ENCODE measurements around the gene OR2S2. TPM values are rescaled to one million over a fixed set of nuclear protein-coding genes. Genes with fewer than 3 reads are reported as not detected.

Gene OR2S2
- total and polyA plus RNA-seq, 2 donors (not counting 3 experiments of a cell fraction or from before 2014, with no cell fraction given), result not detected

DNA sequence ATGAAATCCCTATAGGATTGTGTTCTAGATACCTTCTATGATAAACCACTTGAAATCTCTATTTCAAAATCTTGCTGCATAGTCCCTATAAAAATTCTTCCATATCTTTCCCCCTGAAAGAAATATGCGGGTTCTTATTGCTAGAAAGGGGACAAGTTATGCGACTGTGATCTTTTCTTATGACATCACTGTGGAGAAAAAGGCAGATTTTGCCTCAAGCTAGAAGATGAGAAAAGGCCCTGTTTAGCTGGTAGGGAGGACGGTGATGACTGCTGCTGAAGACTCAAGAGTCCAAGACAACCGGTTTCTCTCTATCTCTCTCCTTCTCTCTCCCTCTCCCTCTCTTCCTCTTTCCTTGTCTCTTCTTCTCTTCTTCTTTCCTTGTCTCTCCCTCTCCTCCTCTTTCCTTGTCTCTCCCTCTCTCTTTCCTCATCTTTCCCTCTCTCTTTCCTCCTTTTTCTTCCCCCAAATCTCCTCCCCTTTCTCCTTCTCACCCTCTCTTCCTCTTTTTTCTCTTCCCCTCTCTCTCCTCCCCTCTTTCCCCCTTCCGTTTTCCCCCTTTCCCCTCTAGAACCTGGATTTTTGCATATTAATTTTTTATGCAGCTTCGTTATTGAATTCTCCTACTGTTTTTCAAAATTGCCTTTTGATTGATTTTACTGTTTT, 5.3 kb downstream of the OR2S2 start:
- Histone ChIP-seq H4K20me1 (replicated peaks; ENCODE audit: control insufficient read depth, extremely low read depth, insufficient read depth, low read length) (no peaks in the 10 kb centered on the region), H3K36me3 (ENCODE audit: control insufficient read depth in 2 of 2, extremely low read depth in 1 of 2, insufficient read depth in 2 of 2, low read length in 2 of 2) (no peaks in the 10 kb centered on the region), H3K27ac (ENCODE audit: insufficient read depth, low read depth, low read length) (peak overlapping the region; percentile 85), H2AFZ (ENCODE audit: low read depth, low read length) (peak overlapping the region; percentile 45), H3K9me3 (replicated peaks; ENCODE audit: control insufficient read depth, insufficient read depth, low read length) (no peaks in the 10 kb centered on the region), H3K4me3 (replicated peaks in 1 of 3; ENCODE audit: insufficient read depth in 1 of 3, low read depth in 1 of 3, low read length in 3 of 3) (no peak overlapping the region), H3K4me1 (ENCODE audit: control insufficient read depth, extremely low read depth, insufficient read depth, low read length) (peaks cover 39% of the 10 kb centered on the region), H3K27me3 (ENCODE audit: control insufficient read depth in 2 of 2, insufficient read depth in 2 of 2, low read length in 2 of 2) (no peaks in the 10 kb centered on the region), H3K79me2 (ENCODE audit: control insufficient read depth, insufficient read depth, low read length) (no peaks in the 10 kb centered on the region), H3K4me2 (ENCODE audit: insufficient read depth, low read length) (peak overlapping the region; percentile 5), H3K9ac (replicated peaks; ENCODE audit: extremely low read depth, insufficient read depth, low read length) (peak overlapping the region; percentile 12), H3K9me1 (replicated peaks; ENCODE audit: control insufficient read depth, extremely low read depth, insufficient read depth, low read length) (no peaks in the 10 kb centered on the region)
- DNase-seq (ENCODE audit: low read depth, low spot score), result no peak
- BruUV-seq (replicated peaks), result no TSS peak
- CTCF ChIA-PET, result interaction anchor here (0.6 to 2.8 kb wide), 14 partner anchors 35 to 217 kb away, joined by 3 to 21 read pairs (median 4); partner anchors contain the start of genes CCIN and SPAAR
- dilution Hi-C loops (cut with MboI; ENCODE audit: extremely low pct_ligation_motif_present, low sequenced_read_pairs) (no loop called here), intact Hi-C loops (cut with micrococcal nuclease) (no loop called here)
- no peak for FAIRE-seq
- POLR2A ChIA-PET, result interaction anchor here (0.9 kb wide), 1 partner anchor 150 kb away, joined by 3 read pairs; no protein-coding TSS in a partner anchor
- TF ChIP-seq EZH2 (IDR thresholded peaks at IDR 0.05; ENCODE audit: borderline replicate concordance, low read depth, low read length, severe bottlenecking) (no peak), GATA2 (IDR thresholded peaks at IDR 0.05; ENCODE audit: insufficient read depth, insufficient read length, low read depth, low read length) (no peak), FOS (IDR thresholded peaks at IDR 0.05; ENCODE audit: borderline replicate concordance, insufficient read depth, low read length) (no peak), MYC (IDR thresholded peaks at IDR 0.05; ENCODE audit: low read depth, low read length) (no peak), JUN (IDR thresholded peaks at IDR 0.05; ENCODE audit: borderline replicate concordance, insufficient read depth, insufficient read length, low read depth) (no peak), POLR2AphosphoS5 (IDR thresholded peaks at IDR 0.05; ENCODE audit: insufficient read depth, low read depth, low read length) (no peak), POLR2A (IDR thresholded peaks at IDR 0.05; ENCODE audit: low read depth, low read length) (no peak)
- TF ChIP-seq, protein P1, sequence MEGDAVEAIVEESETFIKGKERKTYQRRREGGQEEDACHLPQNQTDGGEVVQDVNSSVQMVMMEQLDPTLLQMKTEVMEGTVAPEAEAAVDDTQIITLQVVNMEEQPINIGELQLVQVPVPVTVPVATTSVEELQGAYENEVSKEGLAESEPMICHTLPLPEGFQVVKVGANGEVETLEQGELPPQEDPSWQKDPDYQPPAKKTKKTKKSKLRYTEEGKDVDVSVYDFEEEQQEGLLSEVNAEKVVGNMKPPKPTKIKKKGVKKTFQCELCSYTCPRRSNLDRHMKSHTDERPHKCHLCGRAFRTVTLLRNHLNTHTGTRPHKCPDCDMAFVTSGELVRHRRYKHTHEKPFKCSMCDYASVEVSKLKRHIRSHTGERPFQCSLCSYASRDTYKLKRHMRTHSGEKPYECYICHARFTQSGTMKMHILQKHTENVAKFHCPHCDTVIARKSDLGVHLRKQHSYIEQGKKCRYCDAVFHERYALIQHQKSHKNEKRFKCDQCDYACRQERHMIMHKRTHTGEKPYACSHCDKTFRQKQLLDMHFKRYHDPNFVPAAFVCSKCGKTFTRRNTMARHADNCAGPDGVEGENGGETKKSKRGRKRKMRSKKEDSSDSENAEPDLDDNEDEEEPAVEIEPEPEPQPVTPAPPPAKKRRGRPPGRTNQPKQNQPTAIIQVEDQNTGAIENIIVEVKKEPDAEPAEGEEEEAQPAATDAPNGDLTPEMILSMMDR (IDR thresholded peaks at IDR 0.05; ENCODE audit: extremely low read depth in 1 of 2, insufficient read depth in 1 of 2, low read depth in 1 of 2, low read length in 2 of 2), result no peak
- TF ChIP-seq, protein P2, sequence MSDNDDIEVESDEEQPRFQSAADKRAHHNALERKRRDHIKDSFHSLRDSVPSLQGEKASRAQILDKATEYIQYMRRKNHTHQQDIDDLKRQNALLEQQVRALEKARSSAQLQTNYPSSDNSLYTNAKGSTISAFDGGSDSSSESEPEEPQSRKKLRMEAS (IDR thresholded peaks at IDR 0.05; ENCODE audit: insufficient read depth, insufficient read length), result no peak

Data from endothelial cell of umbilical vein (primary cell).